Naive thymus-derived CD4-positive, alpha-beta T cell (primary cell): ENCODE data around the gene BRSK1. TPM values are rescaled to one million over a fixed set of nuclear protein-coding genes. Genes with fewer than 3 reads are reported as not detected.

Experiments
- ATAC-seq: fragments of 150-1000 bp; cut with Tn5 transposase; 2 replicates; pipeline ENCODE4 v1.10.0; 2021; ENCODE audit warnings: mild to moderate bottlenecking, moderate library complexity
- CTCF ChIA-PET: fragments of 350-600 bp; sonication (Branson Sonifier 250); formaldehyde crosslinking; loops from one replicate; lab custom pipeline; 2021; ENCODE audit warnings: antibody characterized with exemption; lab: Charles Lee
- POLR2A ChIA-PET: fragments of 350-600 bp; sonication (Branson Sonifier 250); formaldehyde crosslinking; loops from one replicate; lab custom pipeline; 2021; ENCODE audit warnings: antibody characterized with exemption, inconsistent platforms; lab: Charles Lee
- DNase-seq, 9 donors: peaks; one replicate each; pipeline versions ENCODE4 v3.0.0 to v3.0.0-alpha.2; 2020 to 2022; ENCODE audit warnings: mixed read lengths in 1 of 9
- H3K27ac ChIP-seq: one replicate; pipeline ENCODE4 v1.7.0; 2013; ENCODE audit warnings: mild to moderate bottlenecking, low read depth, low read length, moderate library complexity
- H3K27me3 ChIP-seq, 2 donors: one replicate each; pipeline ENCODE4 v1.7.0; 2013; ENCODE audit warnings: low read length in 2 of 2, mild to moderate bottlenecking in 2 of 2, moderate library complexity in 2 of 2; ENCODE audit not compliant: control insufficient read depth in 2 of 2, insufficient read depth in 2 of 2
- H3K36me3 ChIP-seq, 3 experiments: 1 replicate in 2 of 3; 2 replicates in 1 of 3; pipeline ENCODE4 v1.7.0; 2013; ENCODE audit warnings: low read length in 3 of 3, mild to moderate bottlenecking in 3 of 3, moderate library complexity in 1 of 3; ENCODE audit not compliant: insufficient read depth in 3 of 3, control insufficient read depth in 2 of 3
- H3K4me1 ChIP-seq, 2 donors: one replicate each; pipeline ENCODE4 v1.7.0; 2013; ENCODE audit warnings: low read length in 2 of 2, mild to moderate bottlenecking in 2 of 2, moderate library complexity in 1 of 2; ENCODE audit not compliant: control insufficient read depth in 2 of 2, insufficient read depth in 2 of 2
- H3K4me3 ChIP-seq: 2 replicates; pipeline ENCODE4 v1.7.0; 2013; ENCODE audit warnings: mild to moderate bottlenecking, low read length
- H3K9me3 ChIP-seq, 3 experiments: 1 replicate in 2 of 3; 2 replicates in 1 of 3; pipeline ENCODE4 v1.7.0; 2013; ENCODE audit warnings: low read length in 3 of 3; ENCODE audit not compliant: control insufficient read depth in 2 of 3
- H3K27ac Mint-ChIP-seq, 9 donors: one replicate each; pipeline ENCODE4 v1.8.0; 2020 to 2022; ENCODE audit warnings: mixed read lengths in 9 of 9, mild to moderate bottlenecking in 8 of 9, moderate library complexity in 5 of 9, inconsistent platforms in 2 of 9
- H3K27me3 Mint-ChIP-seq, 5 donors: one replicate each; pipeline ENCODE4 v1.8.0; 2021 to 2022; ENCODE audit warnings: mixed read lengths in 5 of 5, mild to moderate bottlenecking in 1 of 5
- H3K36me3 Mint-ChIP-seq, 5 donors: one replicate each; pipeline ENCODE4 v1.8.0; 2020 to 2022; ENCODE audit warnings: mixed read lengths in 5 of 5, mild to moderate bottlenecking in 3 of 5, inconsistent platforms in 1 of 5
- H3K4me1 Mint-ChIP-seq, 7 donors: one replicate each; pipeline ENCODE4 v1.8.0; 2020 to 2022; ENCODE audit warnings: mixed read lengths in 7 of 7, mild to moderate bottlenecking in 3 of 7, inconsistent platforms in 1 of 7
- H3K4me3 Mint-ChIP-seq, 10 donors: one replicate each; pipeline ENCODE4 v1.8.0; 2020 to 2022; ENCODE audit warnings: mild to moderate bottlenecking in 10 of 10, mixed read lengths in 10 of 10, moderate library complexity in 6 of 10, inconsistent platforms in 2 of 10
- H3K9me3 Mint-ChIP-seq, 11 donors: one replicate each; pipeline ENCODE4 v1.8.0; 2020 to 2022; ENCODE audit warnings: mixed read lengths in 11 of 11, mild to moderate bottlenecking in 4 of 11, inconsistent platforms in 1 of 11, moderate library complexity in 1 of 11
- intact Hi-C, 2 donors: fragments of 100-400 bp; cut with micrococcal nuclease; formaldehyde crosslinking; loops; one replicate each; pipeline ENCODE4 v1.15.1; 2023
- polyA plus RNA-seq, 2 donors: library from polyadenylated mRNA; unstranded; fragments of 300-500 nt; fragmentation: Illumina TruSeq; gene quantifications; one replicate each; pipeline ENCODE4 v1.2.3, GENCODE V29; 2021
- total RNA-seq, 6 experiments: library from RNA in 5 of 6; stranded (reverse) in 5 of 6; gene quantifications; 1 replicate in 5 of 6; 2 replicates in 1 of 6; pipeline ENCODE4 v1.2.3 and lab custom pipeline; 2021 to 2026

BRSK1 gene
- total and polyA plus RNA-seq, 7 experiments from 2014 or later, result 0.41 to 6.3 (median 3.4) TPM; not detected in 2

DNA sequence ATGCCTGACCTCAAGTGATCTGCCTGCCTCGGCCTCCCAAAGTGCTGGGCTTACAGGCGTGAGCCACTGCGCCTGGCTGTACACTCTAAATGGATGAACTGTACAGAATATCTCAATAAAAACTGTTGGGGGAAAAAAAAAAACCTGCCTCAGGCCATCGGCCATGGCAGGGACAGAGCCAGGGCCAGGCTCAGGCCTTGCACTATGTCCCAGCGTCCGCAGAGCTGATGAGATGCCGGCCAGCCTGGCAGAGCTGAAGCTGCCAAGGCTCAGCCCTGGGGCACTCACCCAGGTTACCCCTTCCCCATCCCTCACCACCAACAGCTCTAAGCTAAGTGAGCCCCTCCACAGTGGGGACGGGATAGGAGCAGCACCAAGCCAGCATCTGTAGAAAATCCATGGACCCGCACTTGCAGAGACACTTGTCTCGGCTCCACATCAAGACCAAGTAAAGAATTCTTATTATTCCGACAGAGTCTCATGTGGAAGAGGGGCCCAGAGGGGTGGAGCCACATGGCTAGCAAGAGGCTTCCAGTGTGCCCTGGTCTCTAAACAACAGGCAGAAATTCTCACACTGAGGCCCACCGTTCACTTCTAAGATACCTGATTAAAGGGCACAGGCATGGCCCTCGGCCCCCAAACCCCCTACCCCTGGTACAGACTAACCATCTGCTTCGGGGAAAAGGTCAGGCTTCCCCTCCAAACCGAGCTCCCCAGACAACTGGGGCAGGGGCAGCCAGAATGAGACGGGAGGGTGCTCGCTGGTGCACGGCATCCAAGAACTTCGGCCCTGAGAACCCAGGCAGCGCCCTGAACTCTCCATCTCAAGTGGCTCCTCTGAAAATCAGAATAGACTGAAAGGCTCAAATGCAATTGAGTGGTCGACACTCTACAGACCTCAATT lies 30.8 kb upstream of the BRSK1 start:
- H3K27ac ChIP-seq, result peak overlapping the region; percentile 94
- Mint-ChIP-seq H3K27me3 (no peaks in the 10 kb centered on the region), H3K9me3 (no peaks in the 10 kb centered on the region), H3K4me3 (peak overlapping the region; percentile 89 to 99 (median 98)), H3K27ac (peak overlapping the region; percentile 95 to 99 (median 97)), H3K4me1 (peaks cover 67 to 90% (median 76%) of the 10 kb centered on the region in 7 donors), H3K36me3 (peaks cover 0 to 47% (median 7%) of the 10 kb centered on the region in 5 donors)
- DNase-seq, result no peak
- intact Hi-C loops, result loop anchor here in 1 of 2 donors (10.0 kb wide), 2 partner anchors 168 to 892 kb away; partner anchors contain the start of gene ZNF444
- POLR2A ChIA-PET, result interaction anchor here (1.0 to 12.3 kb wide), 7 partner anchors 7 to 155 kb away, joined by 3 to 156 read pairs (median 20); partner anchors contain the start of genes BRSK1, HSPBP1, KMT5C and TMEM238
- H3K36me3 ChIP-seq, result peaks cover 0 to 26% (median 0%) of the 10 kb centered on the region in 3 experiments
- peak overlapping the region; percentile 77 for H3K4me3 ChIP-seq
- peaks cover 77% of the 10 kb centered on the region in 2 donors for H3K4me1 ChIP-seq
- ATAC-seq, result no peak
- CTCF ChIA-PET, result interaction anchor here (0.7 to 2.8 kb wide), 3 partner anchors 27 to 1026 kb away, joined by 3 to 9 read pairs (median 5); partner anchors contain the start of gene HSPBP1
- H3K9me3 ChIP-seq, result no peaks in the 10 kb centered on the region
- no peaks in the 10 kb centered on the region for H3K27me3 ChIP-seq

- Histone ChIP-seq H3K27ac (peak overlapping the region; percentile 94), H3K9me3 (no peaks in the 10 kb centered on the region), H3K4me3 (peak overlapping the region; percentile 77), H3K27me3 (no peaks in the 10 kb centered on the region), H3K36me3 (peaks cover 0 to 21% (median 0%) of the 10 kb centered on the region in 3 experiments), H3K4me1 (peaks cover 67 to 71% of the 10 kb centered on the region in 2 donors)
- Mint-ChIP-seq H3K27me3 (no peaks in the 10 kb centered on the region), H3K4me3 (peak overlapping the region; percentile 89 to 99 (median 98)), H3K27ac (peak overlapping the region; percentile 95 to 99 (median 97)), H3K36me3 (peaks cover 0 to 48% (median 4%) of the 10 kb centered on the region in 5 donors), H3K9me3 (no peaks in the 10 kb centered on the region), H3K4me1 (peaks cover 59 to 80% (median 67%) of the 10 kb centered on the region in 7 donors)
- ChIA-PET POLR2A (interaction anchor here (0.5 to 12.3 kb wide), 19 partner anchors 8 to 345 kb away, joined by 3 to 156 read pairs (median 5); partner anchors contain the start of genes BRSK1, FIZ1, HSPBP1 and ISOC2), CTCF (interaction anchor here (0.7 to 2.8 kb wide), 5 partner anchors 26 to 1027 kb away, joined by 3 to 9 read pairs (median 5); partner anchors contain the start of gene HSPBP1)
- intact Hi-C loops, result loop anchor here (1.0 to 10.0 kb wide), 8 partner anchors 26 to 891 kb away; partner anchors contain the start of genes HSPBP1 (in 2 of the 2), ISOC2 (in 1 of the 2), KMT5C (in 1 of the 2) and RPL28 (in 1 of the 2)
- DNase-seq (peak in 8 of 9 donors; percentile 52 to 85 (median 81)), ATAC-seq (peak; percentile 50)
Measured at GRCh38 chr19:55253842-55254624, 29.8 kb upstream of the BRSK1 start.

DNA sequence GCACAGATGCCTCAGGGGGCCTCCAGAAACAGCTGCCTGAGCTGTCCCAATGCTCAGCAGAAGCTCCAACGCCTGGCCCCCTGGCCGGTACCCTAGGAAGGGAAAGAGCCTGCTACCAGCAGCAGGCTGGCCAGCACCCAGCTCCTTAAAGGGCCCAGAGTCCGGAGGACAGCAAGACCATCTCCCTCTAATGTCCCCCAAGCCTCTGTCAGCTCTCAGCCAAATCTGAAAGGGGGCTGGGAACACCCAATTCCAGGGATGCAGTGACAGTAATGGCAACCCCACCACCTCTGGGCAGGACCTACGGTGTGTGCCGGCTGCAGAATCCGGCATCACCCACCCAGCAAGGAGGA lies 29.2 kb upstream of the BRSK1 start:
- Mint-ChIP-seq H3K9me3 (no peaks in the 10 kb centered on the region), H3K36me3 (peaks cover 0 to 48% (median 4%) of the 10 kb centered on the region in 5 donors), H3K27me3 (no peaks in the 10 kb centered on the region), H3K27ac (peak overlapping the region; percentile 95 to 99 (median 97)), H3K4me1 (peaks cover 59 to 81% (median 70%) of the 10 kb centered on the region in 7 donors), H3K4me3 (peak overlapping the region; percentile 89 to 99 (median 98))
- Histone ChIP-seq H3K4me3 (peak overlapping the region; percentile 77), H3K9me3 (no peaks in the 10 kb centered on the region), H3K36me3 (peaks cover 0 to 18% (median 0%) of the 10 kb centered on the region in 3 experiments), H3K27me3 (no peaks in the 10 kb centered on the region), H3K27ac (peak overlapping the region; percentile 94), H3K4me1 (peaks cover 66 to 73% of the 10 kb centered on the region in 2 donors)
- DNase-seq, result no peak
- ChIA-PET CTCF (interaction anchor here (1.0 to 2.8 kb wide), 4 partner anchors 26 to 249 kb away, joined by 3 to 9 read pairs (median 5); partner anchors contain the start of gene HSPBP1), POLR2A (interaction anchor here (0.6 to 12.3 kb wide), 17 partner anchors 9 to 352 kb away, joined by 3 to 156 read pairs (median 5); partner anchors contain the start of genes BRSK1, FIZ1, HSPBP1 and ISOC2)
- intact Hi-C loops, result loop anchor here (1.0 to 10.0 kb wide), 8 partner anchors 26 to 890 kb away; partner anchors contain the start of genes HSPBP1 (in 2 of the 2), ISOC2 (in 1 of the 2), KMT5C (in 1 of the 2) and RPL28 (in 1 of the 2)
- ATAC-seq, result no peak

DNA sequence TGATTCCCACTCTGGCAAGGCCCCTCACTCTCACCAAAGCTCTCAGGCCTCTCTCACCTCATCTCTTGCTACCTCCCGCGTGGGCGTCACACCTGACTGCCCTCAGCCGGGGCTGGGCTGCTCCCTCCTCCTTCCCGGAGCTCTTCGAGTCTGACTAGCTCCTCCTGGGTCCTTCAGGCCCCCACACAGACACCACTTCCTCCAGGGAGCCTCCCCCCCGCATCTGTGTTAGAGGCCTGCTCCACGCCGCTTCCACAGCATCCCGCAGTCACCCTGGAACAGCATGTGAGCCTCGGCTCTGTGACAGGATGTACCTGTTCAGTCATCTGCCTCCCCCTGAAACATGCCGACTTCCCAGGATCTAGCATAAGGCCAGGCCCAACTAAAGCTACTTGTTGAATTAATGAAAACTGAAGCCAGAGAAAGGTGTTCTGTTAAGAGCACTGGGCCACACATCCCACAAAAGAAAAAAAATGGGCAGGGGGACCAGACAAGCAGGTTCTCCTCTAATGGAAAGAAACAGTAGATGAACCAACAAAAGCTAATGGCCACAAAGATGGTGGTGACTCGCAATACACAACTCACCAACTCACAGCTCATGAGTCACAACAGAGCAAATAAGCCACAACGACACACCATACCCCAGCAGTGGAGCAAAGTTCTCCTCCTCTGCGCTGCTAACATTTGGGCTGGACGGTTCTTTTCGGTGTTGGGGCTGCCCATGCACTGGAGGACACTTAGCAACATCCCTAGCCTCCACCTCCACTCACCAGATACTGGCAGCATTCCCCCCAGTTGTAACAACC lies 28.0 kb upstream of the BRSK1 start:
- Histone ChIP-seq H3K9me3 (no peaks in the 10 kb centered on the region), H3K27ac (peak overlapping the region; percentile 94), H3K4me1 (peaks cover 58 to 73% of the 10 kb centered on the region in 2 donors), H3K4me3 (peak overlapping the region; percentile 77), H3K36me3 (peaks cover 0 to 9% (median 0%) of the 10 kb centered on the region in 3 experiments), H3K27me3 (no peaks in the 10 kb centered on the region)
- peak overlapping the region; percentile 89 to 99 (median 98) for H3K4me3 Mint-ChIP-seq
- H3K27me3 Mint-ChIP-seq, result no peaks in the 10 kb centered on the region
- peaks cover 60 to 76% (median 71%) of the 10 kb centered on the region in 7 donors for H3K4me1 Mint-ChIP-seq
- intact Hi-C loops, result loop anchor here (2.0 to 10.0 kb wide), 7 partner anchors 35 to 889 kb away; partner anchors contain the start of genes COX6B2 (in 1 of the 2), PPP1R12C (in 1 of the 2) and ZNF444 (in 1 of the 2)
- H3K36me3 Mint-ChIP-seq, result peaks cover 0 to 50% (median 3%) of the 10 kb centered on the region in 5 donors
- ATAC-seq, result no peak
- CTCF ChIA-PET, result interaction anchor here (0.5 to 2.8 kb wide), 5 partner anchors 27 to 71 kb away, joined by 3 to 9 read pairs (median 3); no protein-coding TSS in a partner anchor
- H3K27ac Mint-ChIP-seq, result peak overlapping the region; percentile 95 to 99 (median 97)
- DNase-seq, result peak in 5 of 9 donors; percentile 25 to 52 (median 34)
- no peaks in the 10 kb centered on the region for H3K9me3 Mint-ChIP-seq
- POLR2A ChIA-PET, result interaction anchor here (0.6 to 12.3 kb wide), 15 partner anchors 8 to 399 kb away, joined by 3 to 156 read pairs (median 4); partner anchors contain the start of genes BRSK1, HSPBP1, KMT5C and RPL28
